Heart left ventricle (tissue), 16 donors: ENCODE data around the gene LYSMD1. TPM values are rescaled to one million over a fixed set of nuclear protein-coding genes. Genes with fewer than 3 reads are reported as not detected.

Experiments used
- ATAC-seq, 4 donors: fragments of 200-7000 bp; cut with Tn5 transposase; one replicate each; pipeline ENCODE4 v1.9.1; 2020 to 2022; ENCODE audit warnings: moderate library complexity in 4 of 4, mild to moderate bottlenecking in 3 of 4, moderate number of reproducible peaks in 1 of 4
- DNase-seq, 5 donors: peaks; one replicate each; pipeline ENCODE4 v3.0.0-alpha.2; 2020
- H3K27ac ChIP-seq, 12 donors: fragments of 200-600 bp; sonication (generic) in 4 of 12; one replicate each; pipeline versions ENCODE4 v1.5.0 to v1.8.0; 2016 to 2022; ENCODE audit warnings: mild to moderate bottlenecking in 2 of 12
- H3K27me3 ChIP-seq, 9 donors: fragments of 200-600 bp; sonication (generic) in 2 of 9; one replicate each; pipeline versions ENCODE4 v1.5.1 to v1.8.0; 2016 to 2022; ENCODE audit warnings: mild to moderate bottlenecking in 3 of 9
- H3K36me3 ChIP-seq, 9 donors: fragments of 200-600 bp; sonication (generic) in 2 of 9; one replicate each; pipeline versions ENCODE4 v1.5.0 to v1.8.0; 2018 to 2022; ENCODE audit warnings: mild to moderate bottlenecking in 2 of 9
- H3K4me1 ChIP-seq, 12 donors: fragments of 200-600 bp; sonication (generic) in 4 of 12; one replicate each; pipeline versions ENCODE4 v1.5.0 to v1.8.0; 2016 to 2022; ENCODE audit warnings: mild to moderate bottlenecking in 3 of 12
- H3K4me3 ChIP-seq, 12 donors: fragments of 200-600 bp; sonication (generic) in 4 of 12; one replicate each; pipeline versions ENCODE4 v1.5.0 to v1.8.0; 2017 to 2022; ENCODE audit warnings: mild to moderate bottlenecking in 9 of 12, moderate library complexity in 4 of 12
- H3K9me3 ChIP-seq, 12 donors: fragments of 200-600 bp; sonication (generic) in 4 of 12; one replicate each; pipeline versions ENCODE4 v1.5.0 to v1.8.0; 2016 to 2022; ENCODE audit warnings: mild to moderate bottlenecking in 1 of 12
- CTCF ChIP-seq, 12 donors: fragments of 200-600 bp; sonication (generic) in 4 of 12; IDR thresholded peaks; one replicate each; pipeline versions ENCODE4 v1.5.0 to v1.8.0; 2018 to 2022; ENCODE audit warnings: antibody characterized with exemption in 12 of 12, mild to moderate bottlenecking in 5 of 12
- POLR2A ChIP-seq, 2 donors: fragments of 450-650 bp; IDR thresholded peaks; one replicate each; pipeline ENCODE4 v1.6.1; 2017; ENCODE audit warnings: antibody characterized with exemption in 2 of 2, mild to moderate bottlenecking in 2 of 2, moderate library complexity in 2 of 2
- WGBS, 4 donors: extraction: QIAGEN DNeasy Blood & Tissue Kit in 2 of 4; methylation state at CpG; one replicate each; pipeline versions ENCODE4 v1.1.5 to v1.1.7; 2013 to 2018; 5-methylcytosine and 5-hydroxymethylcytosine counted together
- intact Hi-C, 10 donors: fragments of 100-400 bp; cut with DNase I; formaldehyde crosslinking; loops; one replicate each; pipeline versions ENCODE4 v1.11.1 to v1.14.2; 2022
- polyA plus RNA-seq, 2 donors: library from polyadenylated mRNA; stranded (reverse); fragments of 200-250 nt; gene quantifications; one replicate each; pipeline ENCODE4 v1.2.3, GENCODE V29; 2013
- total RNA-seq, 9 donors: library from RNA; depleted of rRNA in 2 of 9; stranded (reverse); fragments of >200 nt in 2 of 9; fragmentation: NEBNext Ultra II Directional in 3 of 9; extraction: Animal tissue kit (Norgen Biotek cat#: 25700) in 3 of 9; gene quantifications; one replicate each; pipeline versions ENCODE4 v1.1.0 to v1.2.4, GENCODE V29; 2016 to 2023
- donor health status: ischemic (EF 13 %, LVEDD 7.1; RV severe dilation, severe dysfunction).
- donor health status: healthy with polysubstance abuse.
- donor health status: DM: no; HTN: yes; CAD: no.
- donor health status: DM: no; HTN: no; CAD: no.
- donor health status: ischemic (EF 25% LVEDD 6.9; RV normal size, moderate dysfunction).
- donor health status: ischemic (EF 25% LVEDD 5.7; RV mildly dilated, moderate dysfunction).
- donor health status: healthy.
- donor health status: DM: yes; HTN: yes; CAD: no.
- donor health status: ischemic (EF 35%, LVEDD 5.7; RV mildly dilated, moderate dysfunction).
- donor health status: nonischemic (EF 11% LVEDD 7.7; RV severe dilation, severe dysfunction).
- donor health status: DM: yes; HTN: yes; CAD: no.
- donor health status: PGD.
- donor health status: ischemic (EF 29% LVEDD 5.4; RV normal size, mild dysfunction).
- donor health status: nonischemic (EF 23%, LVEDD 6.1; RV moderate dilation, normal function).

The LYSMD1 gene
- total and polyA plus RNA-seq, 11 donors, result 6.8 to 26.8 (median 13.0) TPM

- peak overlapping the region in 10 of 12 donors; percentile 20 to 72 (median 50) for H3K27ac ChIP-seq
- DNase-seq (peak; percentile 84 to 91 (median 87)), ATAC-seq (peak; percentile 85 to 91 (median 88))
- WGBS, 4 donors, result 22 to 42% (median 26%) methylated on average over 30 to 45 of the region's 45 CpGs
- TF ChIP-seq CTCF (IDR thresholded peaks at IDR 0.05) (peak in 4 of 12 donors; percentile 5 to 22 (median 18)), POLR2A (IDR thresholded peaks at IDR 0.05) (peak in 1 of 2 donors; percentile 35)
- peaks cover 0 to 42% (median 27%) of the 10 kb centered on the region in 9 donors for H3K36me3 ChIP-seq
- H3K9me3 ChIP-seq, result no peaks in the 10 kb centered on the region
- no peaks in the 10 kb centered on the region for H3K27me3 ChIP-seq
- H3K4me1 ChIP-seq, result peaks cover 0 to 27% (median 3%) of the 10 kb centered on the region in 12 donors
- intact Hi-C loops, result no loop called here
- H3K4me3 ChIP-seq, result peak overlapping the region in 10 of 12 donors; percentile 21 to 61 (median 46)
Measured at GRCh38 chr1:151130987-151131586, 34.6 kb downstream of the LYSMD1 start.

- 46 to 62% (median 47%) methylated on average over 6 of the region's 6 CpGs for WGBS, 4 donors
- no peak overlapping the region for H3K4me3 ChIP-seq
- TF ChIP-seq CTCF (IDR thresholded peaks at IDR 0.05) (no peak), POLR2A (IDR thresholded peaks at IDR 0.05) (no peak)
- DNase-seq, result no peak
- peaks cover 0 to 27% (median 3%) of the 10 kb centered on the region in 12 donors for H3K4me1 ChIP-seq
- ATAC-seq, result no peak
- no peak overlapping the region for H3K27ac ChIP-seq
- H3K27me3 ChIP-seq, result no peaks in the 10 kb centered on the region
- peaks cover 0 to 31% (median 10%) of the 10 kb centered on the region in 9 donors for H3K36me3 ChIP-seq
- no peaks in the 10 kb centered on the region for H3K9me3 ChIP-seq
- intact Hi-C loops, result no loop called here
Measured at GRCh38 chr1:151128800-151129199, 36.9 kb downstream of the LYSMD1 start.

GRCh38 chr1:151124763-151125403 is 40.8 kb downstream of the LYSMD1 start:
- DNase-seq (no peak), ATAC-seq (no peak)
- H3K36me3 ChIP-seq, result peaks cover 0 to 56% (median 19%) of the 10 kb centered on the region in 9 donors
- peaks cover 0 to 4% (median 0%) of the 10 kb centered on the region in 12 donors for H3K4me1 ChIP-seq
- no peaks in the 10 kb centered on the region for H3K27me3 ChIP-seq
- WGBS, 4 donors, result 71 to 77% (median 75%) methylated on average over 5 of the region's 5 CpGs
- H3K4me3 ChIP-seq, result no peak overlapping the region
- no peaks in the 10 kb centered on the region for H3K9me3 ChIP-seq
- TF ChIP-seq CTCF (IDR thresholded peaks at IDR 0.05) (no peak), POLR2A (IDR thresholded peaks at IDR 0.05) (no peak)
- intact Hi-C loops, result loop anchor here in 1 of 10 donors (5.0 kb wide), 1 partner anchor 32 kb away; the partner anchor contains the start of gene TNFAIP8L2
- no peak overlapping the region for H3K27ac ChIP-seq

GRCh38 chr1:151113877-151114276 is 51.8 kb downstream of the LYSMD1 start:
- Histone ChIP-seq H3K9me3 (no peaks in the 10 kb centered on the region), H3K4me1 (no peaks in the 10 kb centered on the region), H3K4me3 (no peak overlapping the region), H3K36me3 (peaks cover 0 to 77% (median 28%) of the 10 kb centered on the region in 9 donors), H3K27me3 (no peaks in the 10 kb centered on the region), H3K27ac (no peak overlapping the region)
- DNase-seq (no peak), ATAC-seq (no peak)
- 71 to 83% (median 77%) methylated on average over 5 of the region's 5 CpGs for WGBS, 4 donors
- no peak for TF ChIP-seq POLR2A (IDR thresholded peaks at IDR 0.05)
- no peak for TF ChIP-seq CTCF (IDR thresholded peaks at IDR 0.05)
- intact Hi-C loops, result no loop called here
